ENCODE data around the gene COL28A1.

- TF ChIP-seq POLR2A (IDR thresholded peaks at IDR 0.05) (no peak), CTCF (IDR thresholded peaks at IDR 0.05) (no peak), POLR2AphosphoS5 (IDR thresholded peaks at IDR 0.05) (no peak)
Measured at GRCh38 chr7:7535691-7536090, at the start of gene COL28A1.
